GM23248 (cell line): ENCODE measurements around the gene IL20RA.

Source experiments
- EZH2 ChIP-seq: fragments of 200-600 bp; sonication (generic); IDR thresholded peaks from 2 replicates; pipeline ENCODE4 v1.6.1; 2018; ENCODE audit warnings: antibody characterized with exemption, mild to moderate bottlenecking; ENCODE audit not compliant: insufficient read depth, poor library complexity, severe bottlenecking
- EZH2phosphoT487 ChIP-seq: fragments of 200-600 bp; sonication (generic); IDR thresholded peaks from 2 replicates; pipeline ENCODE4 v1.6.1; 2018; ENCODE audit warnings: antibody characterized with exemption, moderate library complexity, mild to moderate bottlenecking, low read depth; ENCODE audit not compliant: insufficient read depth

DNA sequence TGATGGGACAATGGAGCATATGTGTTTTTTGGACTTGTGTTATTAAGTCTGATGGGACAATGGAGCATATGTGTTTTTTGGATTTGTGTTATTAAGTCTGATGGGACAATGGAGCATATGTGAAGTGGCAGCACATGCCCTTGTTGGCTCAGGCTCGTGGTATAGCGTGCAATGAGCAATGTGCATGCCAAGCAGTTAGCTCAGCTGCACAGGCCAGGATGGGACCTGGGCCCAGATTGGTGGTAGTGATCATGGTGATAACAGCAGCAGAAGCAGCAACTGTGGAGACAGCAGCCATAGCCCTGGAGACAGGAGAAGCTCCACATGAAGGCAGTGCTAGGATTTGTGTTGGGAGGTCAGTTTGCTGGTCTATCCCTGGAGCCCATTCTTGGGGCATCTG lies 61.1 kb downstream of the IL20RA start:
- TF ChIP-seq EZH2, result no peak
- no peak for TF ChIP-seq EZH2phosphoT487
